ENCODE measurements around the gene ULK1.

Gene ULK1

DNA sequence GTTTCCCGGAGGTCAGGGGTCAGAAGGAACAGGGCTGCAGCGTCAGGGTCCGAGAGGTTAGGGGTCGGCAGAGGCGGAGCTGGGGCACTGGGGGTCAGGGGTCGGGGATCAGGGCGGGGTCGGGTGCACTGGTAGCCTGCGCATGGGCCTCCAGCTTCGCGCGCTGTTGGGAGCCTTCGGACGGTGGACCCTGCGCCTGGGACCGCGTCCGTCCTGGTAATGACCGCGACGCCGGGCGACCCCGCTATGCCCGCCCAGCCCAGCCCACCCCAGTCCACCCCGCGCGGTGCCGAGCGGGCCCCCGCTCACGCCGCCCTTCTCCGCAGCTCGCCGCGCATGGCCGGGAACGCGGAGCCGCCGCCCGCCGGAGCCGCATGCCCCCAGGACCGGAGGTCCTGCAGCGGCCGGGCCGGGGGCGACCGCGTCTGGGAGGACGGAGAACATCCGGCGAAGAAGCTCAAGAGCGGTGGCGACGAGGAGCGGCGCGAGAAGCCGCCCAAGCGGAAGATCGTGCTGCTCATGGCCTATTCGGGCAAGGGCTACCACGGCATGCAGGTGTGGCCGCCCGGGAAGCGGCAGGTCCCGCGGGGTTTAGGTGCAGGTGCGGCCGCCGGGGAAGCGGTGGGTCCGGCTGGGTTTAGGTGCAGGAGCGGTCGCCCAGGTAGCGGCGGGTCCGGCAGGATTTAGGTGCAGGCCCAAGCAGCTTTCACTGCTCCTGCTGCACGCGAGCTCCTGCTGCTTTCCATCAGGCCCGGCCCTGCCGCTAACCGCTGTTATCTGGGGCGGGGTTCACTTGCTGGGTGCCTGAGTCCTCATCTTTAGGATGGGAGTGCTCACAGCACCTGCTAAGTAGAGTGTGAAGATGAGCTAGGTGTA lies 35.4 kb downstream of the ULK1 start:
- TF ChIP-seq, protein P1, sequence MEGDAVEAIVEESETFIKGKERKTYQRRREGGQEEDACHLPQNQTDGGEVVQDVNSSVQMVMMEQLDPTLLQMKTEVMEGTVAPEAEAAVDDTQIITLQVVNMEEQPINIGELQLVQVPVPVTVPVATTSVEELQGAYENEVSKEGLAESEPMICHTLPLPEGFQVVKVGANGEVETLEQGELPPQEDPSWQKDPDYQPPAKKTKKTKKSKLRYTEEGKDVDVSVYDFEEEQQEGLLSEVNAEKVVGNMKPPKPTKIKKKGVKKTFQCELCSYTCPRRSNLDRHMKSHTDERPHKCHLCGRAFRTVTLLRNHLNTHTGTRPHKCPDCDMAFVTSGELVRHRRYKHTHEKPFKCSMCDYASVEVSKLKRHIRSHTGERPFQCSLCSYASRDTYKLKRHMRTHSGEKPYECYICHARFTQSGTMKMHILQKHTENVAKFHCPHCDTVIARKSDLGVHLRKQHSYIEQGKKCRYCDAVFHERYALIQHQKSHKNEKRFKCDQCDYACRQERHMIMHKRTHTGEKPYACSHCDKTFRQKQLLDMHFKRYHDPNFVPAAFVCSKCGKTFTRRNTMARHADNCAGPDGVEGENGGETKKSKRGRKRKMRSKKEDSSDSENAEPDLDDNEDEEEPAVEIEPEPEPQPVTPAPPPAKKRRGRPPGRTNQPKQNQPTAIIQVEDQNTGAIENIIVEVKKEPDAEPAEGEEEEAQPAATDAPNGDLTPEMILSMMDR (IDR thresholded peaks at IDR 0.05; ENCODE audit: low read depth, low read length): no peak

DNA sequence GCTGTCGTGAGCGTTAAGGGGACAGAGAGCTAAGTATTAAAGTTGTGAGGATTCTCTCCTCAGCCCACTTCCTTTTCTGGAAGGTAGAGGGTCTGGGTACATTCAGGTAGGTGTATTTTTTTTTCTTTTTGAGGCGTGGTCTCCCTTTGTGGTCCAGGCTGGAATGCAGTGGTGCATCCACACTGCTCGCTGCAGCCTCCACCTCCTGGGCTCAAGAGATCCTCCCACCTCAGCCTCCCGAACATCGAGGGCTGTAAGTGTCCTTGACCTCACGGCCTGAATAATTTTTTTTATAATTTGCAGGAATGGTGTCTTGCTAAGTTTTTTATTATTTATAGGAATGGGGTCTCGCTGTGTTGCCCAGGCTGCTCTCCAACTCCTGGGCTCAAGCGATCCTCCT lies 36.1 kb downstream of the ULK1 start:
- peak overlapping the region; percentile 90 for H3K4me3 ChIP-seq (ENCODE audit: low read depth, low read length)
- TF ChIP-seq, protein P1 (IDR thresholded peaks at IDR 0.05; ENCODE audit: low read depth, low read length): no peak

More for the DNA sequence above, 35.4 kb downstream of the ULK1 start:
- peak overlapping the region; percentile 90 for H3K4me3 ChIP-seq (ENCODE audit: low read depth, low read length)

GRCh38 chr12:131933387-131933786 lies 39.0 kb downstream of the ULK1 start:
- H3K4me3 ChIP-seq (ENCODE audit: low read depth, low read length): no peak overlapping the region

DNA sequence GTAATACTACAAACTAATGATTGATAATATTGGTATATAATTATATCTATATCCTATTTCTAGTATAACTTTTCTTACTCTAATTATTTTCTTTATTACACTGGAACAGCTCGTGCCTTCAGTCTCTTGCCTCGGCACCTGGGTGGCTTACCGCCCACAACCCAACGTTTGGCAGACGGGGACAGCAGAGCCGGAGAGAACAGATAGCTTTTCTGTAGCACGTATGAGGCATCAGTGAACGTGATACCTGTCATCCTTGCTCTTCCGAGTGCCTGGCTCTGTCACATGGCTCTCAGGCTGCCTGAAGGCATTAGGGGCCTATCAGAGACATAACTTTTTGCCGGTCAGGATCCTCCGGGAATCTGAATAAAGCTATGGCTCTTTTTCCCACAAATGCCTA lies 40.1 kb downstream of the ULK1 start:
- no peak overlapping the region for H3K4me3 ChIP-seq (ENCODE audit: low read depth, low read length)
- TF ChIP-seq, protein P1 (IDR thresholded peaks at IDR 0.05; ENCODE audit: low read depth, low read length): no peak

More at GRCh38 chr12:131933387-131933786, 39.0 kb downstream of the ULK1 start:
- TF ChIP-seq, protein P1 (IDR thresholded peaks at IDR 0.05; ENCODE audit: low read depth, low read length): no peak

DNA sequence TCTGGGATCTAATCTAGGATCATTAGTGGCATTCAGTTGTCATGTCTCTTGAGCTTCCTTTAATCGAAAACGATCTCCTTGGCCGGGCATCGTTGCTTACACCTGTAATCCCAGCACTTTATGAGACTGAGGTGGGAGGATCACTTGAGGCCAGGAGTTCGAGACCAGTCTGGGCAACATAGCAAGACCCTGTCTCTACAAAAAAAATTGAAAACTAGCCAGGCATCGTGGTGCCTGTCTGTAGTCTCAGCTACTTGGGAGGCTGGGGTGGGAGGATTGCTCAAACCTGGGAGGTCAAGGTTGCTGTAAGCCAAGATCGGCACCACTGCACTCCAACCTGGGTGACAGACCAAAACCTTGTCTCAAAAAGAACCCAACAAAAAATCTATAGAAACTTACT lies 43.7 kb downstream of the ULK1 start:
- TF ChIP-seq, protein P1 (IDR thresholded peaks at IDR 0.05; ENCODE audit: low read depth, low read length): no peak
- H3K4me3 ChIP-seq (ENCODE audit: low read depth, low read length): no peak overlapping the region

GRCh38 chr12:131939007-131939406 lies 44.6 kb downstream of the ULK1 start:
- TF ChIP-seq, protein P1 (IDR thresholded peaks at IDR 0.05; ENCODE audit: low read depth, low read length): no peak
- no peak overlapping the region for H3K4me3 ChIP-seq (ENCODE audit: low read depth, low read length)

GRCh38 chr12:131940141-131940547 lies 45.7 kb downstream of the ULK1 start:
- H3K4me3 ChIP-seq (ENCODE audit: low read depth, low read length): no peak overlapping the region
- TF ChIP-seq, protein P1 (IDR thresholded peaks at IDR 0.05; ENCODE audit: low read depth, low read length): no peak

Measured in WI38 (cell line).